Ishikawa (cell line): Measurements from ENCODE around the gene ANLN.

Source experiments
- CEBPB ChIP-seq: IDR thresholded peaks from 2 replicates; pipeline ENCODE4 v1.6.1; 2012
- CREB1 ChIP-seq: IDR thresholded peaks from 2 replicates; pipeline ENCODE4 v1.6.1; 2012; ENCODE audit warnings: low read depth
- EGR1 ChIP-seq: IDR thresholded peaks from 2 replicates; pipeline ENCODE4 v1.6.1; 2012
- EP300 ChIP-seq: IDR thresholded peaks from 2 replicates; pipeline ENCODE4 v1.6.1; 2012; ENCODE audit warnings: borderline replicate concordance
- FOXM1 ChIP-seq: IDR thresholded peaks from 2 replicates; pipeline ENCODE4 v1.6.1; 2012; ENCODE audit warnings: low read depth, borderline replicate concordance
- MAX ChIP-seq: IDR thresholded peaks from 2 replicates; pipeline ENCODE4 v1.6.1; 2012
- NFIC ChIP-seq: IDR thresholded peaks from 2 replicates; pipeline ENCODE4 v1.6.1; 2012
- RAD21 ChIP-seq: IDR thresholded peaks from 2 replicates; pipeline ENCODE4 v1.6.1; 2012; ENCODE audit warnings: low read depth
- REST ChIP-seq: IDR thresholded peaks from 2 replicates; pipeline ENCODE4 v1.6.1; 2012; ENCODE audit warnings: low read depth, mild to moderate bottlenecking
- TAF1 ChIP-seq: IDR thresholded peaks from 2 replicates; pipeline ENCODE4 v1.6.1; 2012; ENCODE audit warnings: low read depth, mild to moderate bottlenecking
- TCF12 ChIP-seq: IDR thresholded peaks from 2 replicates; pipeline ENCODE4 v1.6.1; 2012; ENCODE audit warnings: low read depth
- TEAD4 ChIP-seq: IDR thresholded peaks from 2 replicates; pipeline ENCODE4 v1.6.1; 2012
- USF1 ChIP-seq: IDR thresholded peaks from 2 replicates; pipeline ENCODE4 v1.6.1; 2012
- YY1 ChIP-seq: IDR thresholded peaks from 2 replicates; pipeline ENCODE4 v1.6.1; 2012; ENCODE audit warnings: low read depth
- ZBTB7A ChIP-seq: IDR thresholded peaks from 2 replicates; pipeline ENCODE4 v1.6.1; 2012; ENCODE audit warnings: low read depth

The ANLN gene

DNA sequence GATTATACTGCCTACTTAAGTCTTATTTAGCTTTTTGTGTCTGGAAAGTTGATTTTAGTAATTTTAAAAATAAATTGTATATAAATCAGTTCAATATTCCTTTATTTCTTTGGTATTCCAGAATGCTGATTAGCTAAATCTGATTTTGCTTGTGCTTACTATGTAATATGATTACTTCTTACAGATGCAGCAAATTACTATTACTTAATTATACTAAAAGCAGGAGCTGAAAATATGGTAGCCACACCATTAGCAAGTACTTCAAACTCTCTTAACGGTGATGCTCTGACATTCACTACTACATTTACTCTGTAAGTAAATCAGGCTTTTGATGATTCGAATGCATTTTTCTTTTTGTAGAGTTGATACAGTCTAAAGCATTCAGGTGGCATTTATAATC lies 34.0 kb downstream of the ANLN start:
- no peak for TF ChIP-seq CEBPB
- no peak for TF ChIP-seq EP300
- no peak for TF ChIP-seq FOXM1
- TF ChIP-seq TCF12: no peak
- no peak for TF ChIP-seq MAX
- no peak for TF ChIP-seq YY1
- TF ChIP-seq RAD21: no peak

- TF ChIP-seq CEBPB: no peak
- TF ChIP-seq ZBTB7A: no peak
- no peak for TF ChIP-seq USF1
- TF ChIP-seq TEAD4: no peak
- TF ChIP-seq FOXM1: no peak
- TF ChIP-seq REST: no peak
- TF ChIP-seq EGR1: no peak
- no peak for TF ChIP-seq YY1
- no peak for TF ChIP-seq CREB1
- TF ChIP-seq RAD21: no peak
- no peak for TF ChIP-seq MAX
- no peak for TF ChIP-seq TAF1
- TF ChIP-seq NFIC: no peak
- TF ChIP-seq TCF12: no peak
- TF ChIP-seq EP300: no peak
These were observed 40.5 kb downstream of the ANLN start for GRCh38 chr7:36430186-36430585.

GRCh38 chr7:36430881-36431280 lies 41.2 kb downstream of the ANLN start:
- TF ChIP-seq TEAD4 (no peak), EGR1 (no peak), TCF12 (no peak), USF1 (no peak), EP300 (no peak), RAD21 (no peak), FOXM1 (no peak), REST (no peak), CEBPB (no peak), TAF1 (no peak), MAX (no peak), NFIC (no peak), ZBTB7A (no peak), YY1 (no peak), CREB1 (no peak)

DNA sequence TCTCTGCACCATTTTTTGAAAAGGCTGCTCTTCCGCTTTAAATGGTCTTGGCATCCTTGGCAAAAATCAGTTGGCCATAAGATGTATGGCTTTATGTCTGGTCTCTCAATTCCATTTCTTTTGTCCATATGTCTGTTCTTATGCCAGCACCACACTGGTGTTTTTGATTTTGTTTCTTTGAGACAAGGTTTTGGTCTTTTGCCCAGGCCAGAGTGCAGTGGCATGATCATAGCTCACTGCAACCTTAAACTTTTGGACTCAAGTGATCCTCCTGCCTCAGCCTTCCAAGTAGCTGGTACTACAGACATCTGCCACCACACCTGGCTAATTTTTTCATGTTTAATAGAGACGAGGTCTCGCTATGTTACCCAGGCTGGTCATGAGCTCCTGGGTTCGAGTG lies 48.5 kb downstream of the ANLN start:
- no peak for TF ChIP-seq NFIC

GRCh38 chr7:36439624-36440023 lies 50.0 kb downstream of the ANLN start:
- TF ChIP-seq FOXM1 (no peak), EP300 (no peak), USF1 (no peak), CEBPB (no peak), CREB1 (no peak), EGR1 (no peak), NFIC (no peak), YY1 (no peak), TCF12 (no peak), ZBTB7A (no peak), REST (no peak), TAF1 (no peak)
